Measurements from ENCODE around the gene TSEN34.

- TF ChIP-seq CTCF (IDR thresholded peaks at IDR 0.05; ENCODE audit: insufficient read depth, low read length, poor library complexity, severe bottlenecking) (no peak), EZH2phosphoT487 (conservative IDR thresholded peaks at IDR 0.05; ENCODE audit: low read length) (no peak)
These were observed 25.8 kb downstream of the TSEN34 start for GRCh38 chr19:54216869-54217268.
